ENCODE measurements around the gene PDCL2. TPM values are rescaled to one million over a fixed set of nuclear protein-coding genes. Genes with fewer than 3 reads are reported as not detected.

Gene PDCL2
- total and polyA plus RNA-seq, 9 of the 15 experiments (the other 6 are each of a cell fraction or from before 2014, with no cell fraction given): 0.62 to 2.5 (median 1.2) TPM

GRCh38 chr4:55635282-55635681 lies 43.2 kb upstream of the PDCL2 start (continued):
- TF ChIP-seq SNAPC5 (CRISPR knock-in tag; IDR thresholded peaks at IDR 0.05): no peak
- TF ChIP-seq RERE (CRISPR knock-in tag; IDR thresholded peaks at IDR 0.05; ENCODE audit: borderline replicate concordance): no peak
- TF ChIP-seq EP400 (IDR thresholded peaks at IDR 0.05): peak; percentile 21; the same call in 1 of the 2 replicates
- TF ChIP-seq ZNF586 (CRISPR knock-in tag; conservative IDR thresholded peaks at IDR 0.05): no peak
- no peak for TF ChIP-seq NFATC3 (IDR thresholded peaks at IDR 0.05)
- TF ChIP-seq EHMT2 (IDR thresholded peaks at IDR 0.05): no peak
- no peak for TF ChIP-seq ZNF589 (CRISPR knock-in tag; IDR thresholded peaks at IDR 0.05; ENCODE audit: low read depth)
- peak; percentile 58 for TF ChIP-seq CBFA2T3 (IDR thresholded peaks at IDR 0.05)
- no peak; the same call in 1 of the 2 replicates for TF ChIP-seq ZEB2 (IDR thresholded peaks at IDR 0.05)
- no peak for TF ChIP-seq ZBTB9 (CRISPR knock-in tag; IDR thresholded peaks at IDR 0.05)
- peak; percentile 47 for TF ChIP-seq MEIS2 (IDR thresholded peaks at IDR 0.05; ENCODE audit: partially characterized antibody)
- no peak for TF ChIP-seq DIDO1 (tag; IDR thresholded peaks at IDR 0.05; ENCODE audit: low read depth)
- no peak for TF ChIP-seq HMG20B (CRISPR knock-in tag; IDR thresholded peaks at IDR 0.05)
- peak; percentile 50; the same call in 1 of the 2 replicates for TF ChIP-seq FOXP1 (CRISPR knock-in tag; IDR thresholded peaks at IDR 0.05)
- TF ChIP-seq ETS1 (conservative IDR thresholded peaks at IDR 0.05; ENCODE audit: control insufficient read depth, low read depth, low read length): no peak
- no peak for TF ChIP-seq THRAP3 (IDR thresholded peaks at IDR 0.05; ENCODE audit: borderline replicate concordance)
- no peak for TF ChIP-seq RBM22 (IDR thresholded peaks at IDR 0.05; ENCODE audit: low read depth, low read length, poor library complexity, severe bottlenecking)
- TF ChIP-seq STAT5B (CRISPR knock-in tag; IDR thresholded peaks at IDR 0.05): no peak
- no peak for TF ChIP-seq ZNF717 (CRISPR knock-in tag; IDR thresholded peaks at IDR 0.05)
- TF ChIP-seq KDM1A (IDR thresholded peaks at IDR 0.05): peak in 1 of 2 experiments; percentile 56; a peak in 2 of 4 replicates
- no peak for TF ChIP-seq TFAM (CRISPR knock-in tag; conservative IDR thresholded peaks at IDR 0.05)
- TF ChIP-seq SRSF1 (IDR thresholded peaks at IDR 0.05; ENCODE audit: low read depth, low read length): no peak
- no peak for TF ChIP-seq ZNF354B (CRISPR knock-in tag; IDR thresholded peaks at IDR 0.05)
- TF ChIP-seq ZNF174 (CRISPR knock-in tag; IDR thresholded peaks at IDR 0.05): no peak
- no peak for TF ChIP-seq RHOXF2B (CRISPR knock-in tag; conservative IDR thresholded peaks at IDR 0.05)

Data from K562 (cell line).